ENCODE data around the gene ELAPOR1.

The ELAPOR1 gene

DNA sequence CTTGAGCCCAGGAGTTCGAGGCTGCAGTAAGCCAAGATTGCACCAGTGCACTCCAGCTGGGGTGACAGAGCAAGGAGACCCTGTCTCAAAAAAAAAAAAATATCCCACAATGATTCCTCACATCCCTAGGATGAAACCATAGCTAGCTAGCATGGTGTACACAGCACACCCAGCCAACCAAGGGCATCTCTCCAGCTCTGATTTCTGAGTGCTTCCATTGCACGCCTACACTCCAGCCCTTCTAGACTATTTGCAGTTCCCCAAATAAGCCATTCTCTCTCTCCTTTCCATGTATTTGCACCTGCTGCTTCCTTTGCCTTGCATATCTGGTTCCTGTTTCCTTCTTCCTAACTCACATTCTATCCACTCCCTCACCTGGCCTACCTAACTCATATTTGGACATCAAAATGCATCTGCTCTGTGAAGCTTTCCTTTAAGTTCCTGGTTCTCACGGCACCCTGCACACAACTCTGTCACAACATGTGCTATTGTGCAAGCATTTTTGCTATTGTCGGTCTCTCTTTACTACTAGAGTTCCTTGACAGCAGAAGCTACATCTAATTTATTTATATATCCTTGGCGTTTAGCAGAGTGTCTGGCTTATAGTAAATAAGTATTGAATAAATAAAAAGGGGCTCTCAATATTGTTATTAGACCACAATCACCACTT, 2.4 kb upstream of the ELAPOR1 start:
- TF ChIP-seq POLR2A (IDR thresholded peaks at IDR 0.05; ENCODE audit: low read depth, low read length), result no peak
- FAIRE-seq (no peak), DNase-seq (ENCODE audit: insufficient read length, low spot score) (no peak)

DNA sequence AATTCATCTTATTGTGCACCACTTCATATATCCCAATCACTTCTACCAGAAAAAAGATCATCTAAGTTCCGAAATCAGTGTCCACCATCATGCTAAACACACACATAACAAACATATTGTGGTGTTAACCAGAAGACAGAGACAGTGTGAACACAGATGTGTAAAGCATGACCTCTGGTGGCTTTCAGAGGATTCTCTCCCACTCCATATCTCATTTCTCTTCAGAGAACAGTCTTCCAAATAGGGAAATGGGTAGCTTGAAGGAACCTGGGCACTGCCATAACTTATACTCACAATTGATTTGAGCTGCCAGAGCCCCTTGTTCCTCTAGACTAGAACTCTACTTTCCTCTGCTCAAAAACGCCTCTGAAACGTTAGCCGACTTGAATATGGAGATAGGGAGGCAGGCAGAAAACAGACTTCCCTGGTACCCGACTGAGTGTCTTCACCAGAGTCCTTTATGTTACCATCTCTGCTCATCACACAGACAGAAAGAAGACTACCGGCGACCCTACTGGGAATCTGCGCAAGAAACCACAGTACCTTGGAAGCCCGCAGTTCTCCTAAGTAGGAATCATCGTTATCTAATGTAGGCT, 1.8 kb upstream of the ELAPOR1 start:
- peak; percentile 31 for DNase-seq (ENCODE audit: insufficient read length, low spot score)
- FAIRE-seq, result no peak
- no peak for TF ChIP-seq POLR2A (IDR thresholded peaks at IDR 0.05; ENCODE audit: low read depth, low read length)

DNA sequence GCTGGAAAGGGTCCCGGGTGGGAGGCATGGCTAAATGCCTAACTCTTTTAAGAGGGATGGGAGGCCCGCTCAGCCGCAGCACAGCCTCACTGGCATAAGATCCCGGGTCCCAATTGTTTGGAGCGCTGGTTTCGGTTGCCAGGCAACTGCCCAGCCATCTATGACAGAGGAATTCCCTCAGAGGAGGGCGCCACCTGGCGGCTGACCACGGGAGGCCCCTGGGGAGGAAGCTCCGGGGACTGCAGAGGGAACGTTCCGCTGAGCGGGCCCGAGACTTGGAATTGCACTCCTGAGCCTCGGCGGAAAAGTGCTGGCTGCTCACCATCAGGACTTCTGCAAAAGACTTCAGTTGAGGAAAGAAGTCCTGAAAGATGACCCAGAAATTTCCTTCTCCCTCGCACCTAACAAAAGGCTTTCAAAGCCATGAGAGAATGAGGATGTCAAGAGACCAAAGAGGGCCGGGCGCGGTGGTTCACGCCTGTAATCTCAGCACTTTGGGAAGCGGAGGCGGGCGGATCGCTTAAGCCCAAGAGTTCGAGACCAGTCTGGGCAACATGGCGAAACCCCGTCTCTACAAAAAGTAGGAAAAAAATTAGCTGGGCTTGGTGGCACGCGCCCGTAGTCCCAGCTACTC, 1.1 kb upstream of the ELAPOR1 start:
- peak; percentile 95 for DNase-seq (ENCODE audit: insufficient read length, low spot score)
- FAIRE-seq, result no peak
- TF ChIP-seq POLR2A (IDR thresholded peaks at IDR 0.05; ENCODE audit: low read depth, low read length), result no peak

DNA sequence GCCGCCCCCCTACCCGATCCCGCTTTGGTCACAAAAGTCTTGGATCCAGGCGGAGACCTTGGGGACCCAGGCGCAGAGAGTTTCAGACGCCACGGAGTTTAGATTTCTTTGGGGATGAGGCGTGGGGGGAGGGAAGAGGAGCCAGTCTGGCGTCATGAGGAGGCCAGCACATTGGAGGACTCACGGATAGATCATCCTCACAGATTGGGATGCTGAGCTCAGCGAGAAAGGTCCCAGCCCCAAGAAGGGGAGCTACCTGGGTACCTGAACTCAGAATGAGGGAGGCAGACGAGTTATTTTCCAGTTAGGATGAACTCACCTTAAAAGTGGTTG, 393 bp downstream of the ELAPOR1 start:
- DNase-seq (ENCODE audit: insufficient read length, low spot score), result no peak
- FAIRE-seq, result no peak
- TF ChIP-seq POLR2A (IDR thresholded peaks at IDR 0.05; ENCODE audit: low read depth, low read length), result no peak

DNA sequence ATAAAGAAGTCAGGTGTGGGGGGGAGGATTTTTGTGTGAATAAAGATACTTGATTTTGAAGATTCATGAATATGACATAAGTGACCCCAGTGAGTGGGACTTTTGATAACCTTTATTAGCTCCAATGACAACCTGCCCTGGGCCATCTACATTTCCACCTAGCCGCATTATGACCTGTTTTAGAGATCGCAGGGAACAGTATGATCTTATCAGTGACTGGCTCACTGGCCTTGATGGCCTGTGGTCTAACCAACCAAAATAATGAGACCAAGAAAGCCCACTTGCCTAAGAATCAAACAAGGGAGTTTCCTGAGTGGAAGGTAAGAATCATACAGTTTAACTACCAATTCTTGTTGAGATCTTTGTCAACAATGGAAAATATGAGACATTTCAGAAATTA, 1.8 kb downstream of the ELAPOR1 start:
- FAIRE-seq, result no peak
- no peak for DNase-seq (ENCODE audit: insufficient read length, low spot score)
- no peak for TF ChIP-seq POLR2A (IDR thresholded peaks at IDR 0.05; ENCODE audit: low read depth, low read length)

DNA sequence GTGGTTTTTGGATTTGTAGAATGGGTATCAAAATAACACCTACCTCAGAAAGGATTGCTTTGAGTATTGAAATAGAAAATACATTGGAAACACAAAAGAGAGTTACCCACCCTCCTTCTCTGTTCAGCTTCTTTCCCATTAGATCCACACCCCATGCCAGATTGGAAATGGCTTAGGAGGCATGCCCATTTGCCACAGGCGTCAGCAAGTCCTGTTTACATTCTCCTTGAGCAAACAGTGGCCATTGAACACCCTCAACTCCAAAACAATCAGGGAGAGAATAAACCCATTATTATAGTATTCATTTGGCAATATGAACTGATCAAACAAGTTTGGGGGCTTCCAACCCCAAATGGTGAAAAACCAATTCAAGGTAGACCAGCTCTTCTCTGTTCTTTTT, 2.4 kb downstream of the ELAPOR1 start:
- DNase-seq (ENCODE audit: insufficient read length, low spot score) (no peak), FAIRE-seq (no peak)
- TF ChIP-seq POLR2A (IDR thresholded peaks at IDR 0.05; ENCODE audit: low read depth, low read length), result no peak

DNA sequence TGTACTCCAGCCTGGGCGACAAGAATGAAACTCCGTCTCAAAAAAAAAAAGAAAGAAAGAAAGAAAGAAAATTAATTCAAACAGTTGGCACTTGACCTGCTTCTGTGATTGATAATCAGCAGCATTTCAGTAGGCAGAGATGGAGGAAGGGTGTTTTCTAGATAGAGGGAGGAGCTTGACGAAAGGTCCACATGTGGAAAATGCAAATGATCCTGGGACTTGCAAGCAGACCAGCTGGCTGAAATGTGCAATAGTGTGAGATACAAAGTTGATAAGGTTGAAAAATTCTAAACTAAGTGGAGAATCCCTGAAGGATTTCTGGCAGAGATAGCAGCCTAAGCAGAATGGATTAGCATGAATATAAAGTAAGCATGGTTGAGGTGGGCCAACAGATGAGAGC, 4.2 kb downstream of the ELAPOR1 start:
- no peak for FAIRE-seq
- DNase-seq (ENCODE audit: insufficient read length, low spot score), result no peak
- no peak for TF ChIP-seq POLR2A (IDR thresholded peaks at IDR 0.05; ENCODE audit: low read depth, low read length)

DNA sequence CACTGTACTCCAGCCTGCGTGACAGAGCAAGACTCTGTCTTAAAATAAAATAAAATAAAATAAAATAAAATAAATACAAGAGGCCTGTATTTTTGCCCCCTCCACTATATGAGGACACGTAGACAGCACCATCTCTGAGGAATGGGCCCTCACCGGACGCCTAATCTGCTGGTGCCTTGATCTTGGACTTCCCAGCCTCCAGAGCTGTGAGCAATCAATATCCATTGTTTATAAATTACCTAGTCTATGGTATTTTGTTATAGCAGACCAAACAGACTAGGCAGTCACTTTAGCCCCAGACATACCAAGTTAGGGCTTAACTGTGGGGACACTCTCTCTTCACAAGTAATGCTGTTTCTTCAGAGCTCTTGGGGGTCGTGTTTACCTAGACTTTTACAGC, 6.4 kb downstream of the ELAPOR1 start:
- no peak for DNase-seq (ENCODE audit: insufficient read length, low spot score)
- no peak for TF ChIP-seq POLR2A (IDR thresholded peaks at IDR 0.05; ENCODE audit: low read depth, low read length)
- no peak for FAIRE-seq

DNA sequence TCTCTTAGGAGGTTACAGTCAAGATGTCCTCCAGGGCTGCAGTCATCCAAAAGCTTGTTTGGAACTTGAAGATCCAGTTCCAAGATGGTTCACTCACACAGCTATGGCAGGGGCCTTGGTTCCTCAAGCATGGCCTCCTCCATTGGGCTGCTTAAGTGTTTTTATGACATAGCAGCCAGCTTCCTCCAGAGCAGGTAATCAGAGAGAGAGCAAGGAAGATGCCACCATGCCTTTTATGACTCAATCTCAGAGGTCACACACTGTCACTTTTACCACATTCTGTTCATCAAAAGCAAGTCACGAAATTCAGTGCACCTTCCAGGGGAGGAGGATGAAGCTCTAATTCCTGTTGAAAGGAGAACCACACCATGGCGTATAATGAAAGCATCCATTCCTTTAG, 17.1 kb downstream of the ELAPOR1 start:
- DNase-seq (ENCODE audit: insufficient read length, low spot score), result no peak
- TF ChIP-seq POLR2A (IDR thresholded peaks at IDR 0.05; ENCODE audit: low read depth, low read length), result no peak
- FAIRE-seq, result no peak

DNA sequence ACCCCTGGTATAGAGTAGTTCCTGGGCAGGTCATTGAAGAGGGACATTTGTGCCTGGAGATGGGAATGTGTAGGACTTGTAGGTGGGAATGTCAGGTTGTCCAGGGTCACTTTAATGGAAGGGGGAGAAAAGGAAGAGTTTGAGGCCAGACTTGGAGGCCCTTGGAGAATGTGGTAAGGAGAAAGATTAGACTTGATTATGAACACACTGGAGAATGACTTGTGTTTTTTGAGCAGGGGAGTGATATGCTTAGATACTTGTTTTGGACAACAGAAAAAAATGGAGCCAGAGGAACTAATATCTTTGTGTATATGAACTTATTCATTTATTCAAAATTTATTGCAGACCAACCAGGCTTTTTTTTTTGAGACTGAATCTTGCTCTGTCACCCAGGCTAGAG, 17.9 kb downstream of the ELAPOR1 start:
- TF ChIP-seq POLR2A (IDR thresholded peaks at IDR 0.05; ENCODE audit: low read depth, low read length), result no peak
- no peak for DNase-seq (ENCODE audit: insufficient read length, low spot score)
- no peak for FAIRE-seq

DNA sequence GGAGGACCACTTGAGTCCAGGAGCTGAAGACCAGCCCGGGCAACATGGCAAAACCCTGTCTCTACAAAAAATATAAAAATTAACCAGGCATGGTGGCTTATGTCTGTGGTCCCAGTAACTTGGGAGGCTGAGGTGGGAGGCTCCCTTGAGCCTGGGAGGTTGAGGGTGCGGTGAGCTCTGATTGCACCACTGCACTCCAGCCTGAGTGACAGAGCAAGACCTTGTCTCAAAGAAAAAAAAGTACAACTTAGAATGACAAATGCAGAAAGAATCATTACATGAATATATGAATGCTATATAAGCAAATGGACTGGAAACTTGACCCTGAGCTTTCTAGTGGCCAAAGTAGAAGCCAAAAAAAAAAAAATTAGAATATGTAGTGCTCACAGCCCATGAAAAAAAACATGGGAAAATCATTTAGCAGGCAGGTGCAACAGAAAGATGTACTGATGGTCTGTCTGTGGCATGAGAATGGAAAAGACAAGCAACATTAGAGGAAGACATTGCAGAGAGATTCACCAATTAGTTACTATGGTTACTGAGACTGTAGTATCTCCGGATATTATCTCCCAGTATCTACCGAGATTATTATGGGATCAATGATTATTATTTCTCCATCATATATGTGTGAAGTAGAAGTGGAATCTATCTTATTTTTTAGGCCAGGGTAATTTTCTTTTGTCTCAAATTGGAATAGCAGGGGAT, 19.2 kb downstream of the ELAPOR1 start:
- DNase-seq (ENCODE audit: insufficient read length, low spot score) (no peak), FAIRE-seq (no peak)
- TF ChIP-seq POLR2A (IDR thresholded peaks at IDR 0.05; ENCODE audit: low read depth, low read length), result no peak

DNA sequence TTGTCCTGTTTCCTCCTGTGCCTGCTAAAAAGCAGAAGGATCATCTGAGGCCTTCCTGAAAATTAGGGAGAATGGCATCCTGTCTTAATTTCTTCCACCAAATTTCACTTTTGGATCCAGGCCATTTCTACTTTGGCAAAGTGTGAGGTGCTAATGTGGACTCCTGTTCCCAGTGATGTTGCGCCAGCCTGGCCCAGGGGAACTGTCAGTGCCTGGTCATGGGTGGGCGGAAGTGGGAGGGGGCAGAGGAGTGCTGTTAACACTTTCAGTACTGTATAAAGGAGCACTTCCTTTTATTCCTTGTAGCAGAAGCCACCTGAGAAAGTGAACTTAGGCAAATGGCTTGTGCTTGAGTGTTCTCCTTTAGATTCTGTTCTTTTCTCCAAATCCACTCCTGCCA, 19.9 kb downstream of the ELAPOR1 start:
- DNase-seq (ENCODE audit: insufficient read length, low spot score) (no peak), FAIRE-seq (no peak)
- no peak for TF ChIP-seq POLR2A (IDR thresholded peaks at IDR 0.05; ENCODE audit: low read depth, low read length)

DNA sequence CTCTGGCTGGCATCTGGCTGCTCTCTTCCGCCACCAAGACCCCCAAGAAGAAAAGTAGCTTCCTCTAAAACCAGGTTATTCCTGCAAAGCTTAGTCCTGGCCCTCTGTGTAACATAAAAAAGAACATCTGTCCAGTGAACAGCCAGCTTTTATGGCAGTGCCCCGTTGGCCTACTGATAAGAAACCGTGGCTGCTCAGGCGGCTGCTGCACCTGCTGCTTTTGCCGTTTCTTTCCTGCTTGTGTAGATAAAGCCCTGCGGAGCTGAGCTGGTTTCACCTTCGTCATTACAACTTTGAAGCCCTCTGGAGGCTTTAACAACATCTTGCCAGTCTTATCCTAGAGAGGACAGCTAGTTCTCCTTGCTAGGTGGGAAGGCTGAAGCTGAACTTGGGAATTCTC, 20.5 kb downstream of the ELAPOR1 start:
- no peak for TF ChIP-seq POLR2A (IDR thresholded peaks at IDR 0.05; ENCODE audit: low read depth, low read length)
- FAIRE-seq (no peak), DNase-seq (ENCODE audit: insufficient read length, low spot score) (no peak)

DNA sequence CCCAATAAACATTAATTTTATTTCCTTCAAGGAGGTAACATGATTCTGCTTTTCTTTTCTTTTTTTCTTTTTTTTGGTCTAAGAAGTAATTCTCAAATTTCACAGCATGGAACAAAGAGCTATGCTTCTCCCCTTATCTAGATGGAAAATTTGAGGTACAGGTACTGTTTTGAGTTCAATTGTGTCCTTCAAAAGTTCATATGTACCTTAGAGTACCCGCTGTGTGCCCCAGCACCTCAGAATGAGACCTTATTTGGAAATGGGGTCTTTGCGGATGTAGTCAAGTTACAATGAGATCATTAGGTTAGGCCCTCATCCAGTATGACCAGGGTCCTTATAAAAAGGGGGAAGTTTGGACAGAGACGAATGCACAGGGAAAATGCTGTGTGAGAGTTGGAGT, 22.0 kb downstream of the ELAPOR1 start:
- no peak for DNase-seq (ENCODE audit: insufficient read length, low spot score)
- no peak for FAIRE-seq
- no peak for TF ChIP-seq POLR2A (IDR thresholded peaks at IDR 0.05; ENCODE audit: low read depth, low read length)

DNA sequence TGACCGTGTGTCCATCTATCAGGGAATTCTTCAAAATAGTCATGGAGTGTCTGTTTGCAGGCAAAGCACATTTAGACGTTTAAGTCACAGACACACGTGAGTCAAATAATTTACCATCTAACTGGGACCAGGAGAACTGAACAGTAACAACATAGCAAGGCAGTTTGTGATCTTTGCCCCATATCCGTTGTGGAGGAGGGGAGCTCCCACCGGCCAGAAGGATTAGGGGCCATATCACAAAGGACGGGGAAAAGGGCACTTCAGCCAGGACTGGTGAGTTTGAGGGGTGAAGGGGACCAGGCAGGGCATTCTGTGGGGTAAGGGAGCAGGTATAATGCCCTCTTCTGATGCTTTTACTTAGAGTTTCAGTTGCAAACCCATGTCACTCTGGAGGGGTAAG, 22.9 kb downstream of the ELAPOR1 start:
- no peak for DNase-seq (ENCODE audit: insufficient read length, low spot score)
- TF ChIP-seq POLR2A (IDR thresholded peaks at IDR 0.05; ENCODE audit: low read depth, low read length), result no peak
- no peak for FAIRE-seq

Measured in H54 (cell line).